ENCODE measurements around the gene BLOC1S3. TPM values are rescaled to one million over a fixed set of nuclear protein-coding genes. Genes with fewer than 3 reads are reported as not detected.
A peak's percentile ranks its signal among the peaks of the same experiment; 100 is the strongest.

Gene BLOC1S3
- total and polyA plus RNA-seq, 2 of the 13 experiments (the other 11 are each of a cell fraction or from before 2014, with no cell fraction given), result 4.3 to 4.8 TPM

GRCh38 chr19:45179072-45179891 is 698 bp downstream of the BLOC1S3 start (continued):
- TF ChIP-seq ZSCAN30 (CRISPR knock-in tag; IDR thresholded peaks at IDR 0.05), result no peak
- TF ChIP-seq ZNF569 (CRISPR knock-in tag; IDR thresholded peaks at IDR 0.05; ENCODE audit: borderline replicate concordance), result no peak
- TF ChIP-seq GATA4 (IDR thresholded peaks at IDR 0.05; ENCODE audit: borderline replicate concordance, low read depth), result no peak
- no peak for TF ChIP-seq ZNF44 (CRISPR knock-in tag; IDR thresholded peaks at IDR 0.05)
- TF ChIP-seq TFAP4 (IDR thresholded peaks at IDR 0.05; ENCODE audit: borderline replicate concordance, low read depth), result no peak
- TF ChIP-seq SIN3B (IDR thresholded peaks at IDR 0.05; ENCODE audit: low read length), result no peak
- TF ChIP-seq GLMP (CRISPR knock-in tag; IDR thresholded peaks at IDR 0.05; ENCODE audit: borderline replicate concordance), result no peak
- no peak for TF ChIP-seq HDAC6 (IDR thresholded peaks at IDR 0.05; ENCODE audit: low read depth, low read length)
- no peak for TF ChIP-seq SRSF9 (IDR thresholded peaks at IDR 0.05; ENCODE audit: borderline replicate concordance, insufficient read depth, low read depth, low read length, poor library complexity, severe bottlenecking)
- no peak for TF ChIP-seq PITX1 (CRISPR knock-in tag; IDR thresholded peaks at IDR 0.05)
- TF ChIP-seq PCBP2 (optimal IDR thresholded peaks at IDR 0.05; ENCODE audit: low read depth, low read length, poor library complexity, severe bottlenecking), result no peak
- TF ChIP-seq MED1 (CRISPR knock-in tag; IDR thresholded peaks at IDR 0.05), result no peak
- TF ChIP-seq ATF7 (IDR thresholded peaks at IDR 0.05), result no peak
- TF ChIP-seq ATF7 (CRISPR knock-in tag; IDR thresholded peaks at IDR 0.05), result no peak
- TF ChIP-seq RFX3 (CRISPR knock-in tag; IDR thresholded peaks at IDR 0.05), result no peak
- no peak for TF ChIP-seq ZNF788 (CRISPR knock-in tag; IDR thresholded peaks at IDR 0.05; ENCODE audit: borderline replicate concordance)
- TF ChIP-seq ZNF441 (CRISPR knock-in tag; IDR thresholded peaks at IDR 0.05; ENCODE audit: borderline replicate concordance), result peak; percentile 96; the same call in 1 of the 2 replicates
- no peak for TF ChIP-seq ATAD3A (CRISPR knock-in tag; IDR thresholded peaks at IDR 0.05)
- no peak for TF ChIP-seq MTF2 (CRISPR knock-in tag; IDR thresholded peaks at IDR 0.05; ENCODE audit: borderline replicate concordance)
- TF ChIP-seq ZNF784 (CRISPR knock-in tag; IDR thresholded peaks at IDR 0.05; ENCODE audit: borderline replicate concordance), result no peak
- TF ChIP-seq NFE2L1 (CRISPR knock-in tag; IDR thresholded peaks at IDR 0.05; ENCODE audit: borderline replicate concordance), result no peak
- no peak for TF ChIP-seq ZNF691 (CRISPR knock-in tag; IDR thresholded peaks at IDR 0.05; ENCODE audit: borderline replicate concordance, low read depth)
- TF ChIP-seq RAD21 (CRISPR knock-in tag; IDR thresholded peaks at IDR 0.05), result no peak
- TF ChIP-seq ZNF414 (CRISPR knock-in tag; IDR thresholded peaks at IDR 0.05), result no peak
- no peak for TF ChIP-seq TBL1XR1 (IDR thresholded peaks at IDR 0.05; ENCODE audit: borderline replicate concordance, low read length, partially characterized antibody)
- no peak for TF ChIP-seq CENPT (CRISPR knock-in tag; IDR thresholded peaks at IDR 0.05; ENCODE audit: low read depth)
- TF ChIP-seq KLF12 (CRISPR knock-in tag; IDR thresholded peaks at IDR 0.05; ENCODE audit: borderline replicate concordance), result peak; percentile 20

Measured in HepG2 (cell line).